GM19240 (cell line): ENCODE measurements around the gene TRPT1.

Experiments
- DNase-seq: peaks from one replicate; pipeline ENCODE4 v3.0.0; 2011; ENCODE audit warnings: low spot score; ENCODE audit not compliant: insufficient read length

Gene TRPT1

GRCh38 chr11:64225608-64226506 lies at the start of gene TRPT1, which contains the start of gene NUDT22:
TSS of gene TRPT1 (minus strand) at chr11:64226186. CDS start at chr11:64225860, 326 bp downstream.
TSS of gene NUDT22 (plus strand) at chr11:64226274. CDS start at chr11:64226653, 379 bp downstream.
- DNase-seq = peak; percentile 94

GRCh38 chr11:64275031-64275800 lies 49.2 kb upstream of the TRPT1 start:
- no peak for DNase-seq

- peak; percentile 74 for DNase-seq
Measured at GRCh38 chr11:64269540-64270220, 43.7 kb upstream of the TRPT1 start.

GRCh38 chr11:64268893-64269539 lies 43.0 kb upstream of the TRPT1 start:
- DNase-seq = no peak

- no peak for DNase-seq
Measured at GRCh38 chr11:64268025-64268892, 42.3 kb upstream of the TRPT1 start.

GRCh38 chr11:64267207-64267945 lies 41.4 kb upstream of the TRPT1 start:
- DNase-seq = no peak

GRCh38 chr11:64266339-64266738 lies 40.4 kb upstream of the TRPT1 start:
- no peak for DNase-seq

GRCh38 chr11:64265176-64266160 lies 39.5 kb upstream of the TRPT1 start:
- DNase-seq = no peak

GRCh38 chr11:64264371-64264852 lies 38.4 kb upstream of the TRPT1 start:
- no peak for DNase-seq

GRCh38 chr11:64263947-64264317 lies 37.9 kb upstream of the TRPT1 start:
- no peak for DNase-seq

GRCh38 chr11:64263021-64263946 lies 37.3 kb upstream of the TRPT1 start:
- DNase-seq = no peak

GRCh38 chr11:64262271-64263002 lies 36.5 kb upstream of the TRPT1 start:
- no peak for DNase-seq

GRCh38 chr11:64261556-64262080 lies 35.6 kb upstream of the TRPT1 start:
- DNase-seq = no peak

- no peak for DNase-seq
Measured at GRCh38 chr11:64260147-64260708, 34.2 kb upstream of the TRPT1 start.

GRCh38 chr11:64259533-64260067 lies 33.6 kb upstream of the TRPT1 start:
- no peak for DNase-seq
